Measurements from ENCODE around the gene RET.

RET gene

GRCh38 chr10:43111101-43111500, 34.2 kb downstream of the RET start:
- no peak for DNase-seq (ENCODE audit: low spot score)
- TF ChIP-seq, protein P1, sequence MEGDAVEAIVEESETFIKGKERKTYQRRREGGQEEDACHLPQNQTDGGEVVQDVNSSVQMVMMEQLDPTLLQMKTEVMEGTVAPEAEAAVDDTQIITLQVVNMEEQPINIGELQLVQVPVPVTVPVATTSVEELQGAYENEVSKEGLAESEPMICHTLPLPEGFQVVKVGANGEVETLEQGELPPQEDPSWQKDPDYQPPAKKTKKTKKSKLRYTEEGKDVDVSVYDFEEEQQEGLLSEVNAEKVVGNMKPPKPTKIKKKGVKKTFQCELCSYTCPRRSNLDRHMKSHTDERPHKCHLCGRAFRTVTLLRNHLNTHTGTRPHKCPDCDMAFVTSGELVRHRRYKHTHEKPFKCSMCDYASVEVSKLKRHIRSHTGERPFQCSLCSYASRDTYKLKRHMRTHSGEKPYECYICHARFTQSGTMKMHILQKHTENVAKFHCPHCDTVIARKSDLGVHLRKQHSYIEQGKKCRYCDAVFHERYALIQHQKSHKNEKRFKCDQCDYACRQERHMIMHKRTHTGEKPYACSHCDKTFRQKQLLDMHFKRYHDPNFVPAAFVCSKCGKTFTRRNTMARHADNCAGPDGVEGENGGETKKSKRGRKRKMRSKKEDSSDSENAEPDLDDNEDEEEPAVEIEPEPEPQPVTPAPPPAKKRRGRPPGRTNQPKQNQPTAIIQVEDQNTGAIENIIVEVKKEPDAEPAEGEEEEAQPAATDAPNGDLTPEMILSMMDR (conservative IDR thresholded peaks at IDR 0.05; ENCODE audit: low read depth) = no peak
- ChIA-PET POLR2A (ENCODE audit: low non-redundant PET) (interaction anchor here (0.7 kb wide), 1 partner anchor 203 kb away, joined by 4 read pairs; no protein-coding TSS in a partner anchor), CTCF (interaction anchor here (0.9 kb wide), 1 partner anchor 32 kb away, joined by 3 read pairs; no protein-coding TSS in a partner anchor)
- no peak overlapping the region for H3K27ac ChIP-seq

DNA sequence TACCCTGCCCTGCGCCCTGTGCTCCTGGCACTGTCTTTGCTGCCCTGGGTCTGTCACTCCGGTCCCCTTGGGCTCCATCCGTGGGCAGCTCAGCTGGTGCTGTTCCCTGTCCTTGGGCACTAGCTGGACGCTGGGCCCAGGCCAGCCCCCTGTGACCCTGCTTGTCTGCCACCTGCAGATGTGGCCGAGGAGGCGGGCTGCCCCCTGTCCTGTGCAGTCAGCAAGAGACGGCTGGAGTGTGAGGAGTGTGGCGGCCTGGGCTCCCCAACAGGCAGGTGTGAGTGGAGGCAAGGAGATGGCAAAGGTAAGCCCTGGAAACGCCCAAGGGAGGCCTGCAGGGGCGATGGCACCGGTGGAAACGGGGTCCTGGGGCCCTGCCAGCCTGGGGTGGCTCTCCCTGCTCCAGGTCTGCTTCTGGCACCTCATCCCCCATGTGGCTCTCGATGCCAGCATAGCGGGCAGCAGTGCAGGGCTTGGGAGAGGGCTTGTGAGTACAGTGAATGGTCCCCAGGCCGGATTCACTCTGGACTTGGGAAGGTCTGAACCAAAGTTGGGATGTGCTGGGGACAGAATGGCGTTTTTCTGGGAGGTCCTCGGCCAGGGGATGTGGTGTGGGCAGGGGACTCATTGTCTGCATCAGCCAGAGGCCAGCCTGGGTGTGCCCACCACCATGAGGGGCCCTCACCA, 35.2 kb downstream of the RET start:
- CTCF ChIA-PET = interaction anchor here (0.9 kb wide), 1 partner anchor 33 kb away, joined by 3 read pairs; no protein-coding TSS in a partner anchor
- no peak for DNase-seq (ENCODE audit: low spot score)
- no peak overlapping the region for H3K27ac ChIP-seq
- POLR2A ChIA-PET (ENCODE audit: low non-redundant PET) = interaction anchor here (0.6 kb wide), 1 partner anchor 360 kb away, joined by 8 read pairs; no protein-coding TSS in a partner anchor
- TF ChIP-seq, protein P1 (conservative IDR thresholded peaks at IDR 0.05; ENCODE audit: low read depth) = no peak

DNA sequence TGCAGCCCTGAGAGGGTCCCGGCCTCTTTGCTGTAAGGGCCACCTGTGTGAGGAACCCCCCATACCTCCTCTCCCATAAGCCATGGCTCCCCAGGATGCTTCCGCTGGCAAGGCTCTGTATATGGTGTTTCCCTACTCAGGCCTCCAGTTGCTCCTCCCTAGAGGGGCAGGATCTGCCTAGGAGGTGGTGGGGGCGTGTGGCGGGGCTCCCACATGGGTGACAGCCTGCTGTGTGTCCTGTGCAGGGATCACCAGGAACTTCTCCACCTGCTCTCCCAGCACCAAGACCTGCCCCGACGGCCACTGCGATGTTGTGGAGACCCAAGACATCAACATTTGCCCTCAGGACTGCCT, 35.7 kb downstream of the RET start:
- ChIA-PET POLR2A (ENCODE audit: low non-redundant PET) (no interaction called here), CTCF (no interaction called here)
- no peak for DNase-seq (ENCODE audit: low spot score)
- TF ChIP-seq, protein P1 (conservative IDR thresholded peaks at IDR 0.05; ENCODE audit: low read depth) = no peak
- no peak overlapping the region for H3K27ac ChIP-seq

DNA sequence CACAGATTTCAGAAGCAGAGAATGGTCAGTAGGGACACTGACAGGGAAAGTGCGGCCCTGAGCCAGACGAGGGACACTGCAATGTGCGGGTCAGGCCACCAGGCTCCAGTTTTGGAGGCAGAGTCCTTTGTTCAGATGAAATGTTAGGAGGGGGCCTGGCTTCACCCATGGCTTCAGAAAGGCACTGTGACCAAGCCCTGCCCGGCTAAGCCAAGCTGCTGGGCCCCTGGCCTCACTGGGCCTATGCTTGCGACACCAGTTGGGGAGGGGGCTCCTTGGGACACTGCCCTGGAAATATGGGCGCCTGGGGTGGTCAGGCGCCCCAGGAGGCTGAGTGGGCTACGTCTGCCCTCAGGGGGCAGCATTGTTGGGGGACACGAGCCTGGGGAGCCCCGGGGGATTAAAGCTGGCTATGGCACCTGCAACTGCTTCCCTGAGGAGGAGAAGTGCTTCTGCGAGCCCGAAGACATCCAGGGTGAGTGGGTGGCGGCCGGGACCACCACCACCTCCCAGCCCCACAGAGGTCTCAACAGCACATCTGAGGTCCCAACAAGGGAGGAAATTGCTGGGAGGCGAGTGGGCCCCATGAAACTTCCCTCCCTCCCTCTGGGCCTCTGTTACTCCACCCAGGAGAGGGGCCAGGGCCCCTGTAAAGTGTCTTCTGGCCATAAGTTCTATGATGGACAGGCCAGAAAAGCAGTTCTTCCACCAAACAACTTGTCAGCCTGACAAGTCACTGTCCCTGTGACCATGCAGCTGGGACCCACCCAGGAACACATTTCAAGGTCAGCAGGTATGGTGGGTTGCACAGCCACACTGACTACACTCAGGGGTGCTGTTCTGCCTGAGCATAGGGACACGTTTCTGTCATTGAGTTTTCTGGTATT, 36.6 kb downstream of the RET start:
- no peak overlapping the region for H3K27ac ChIP-seq
- CTCF ChIA-PET = no interaction called here
- DNase-seq (ENCODE audit: low spot score) = no peak
- POLR2A ChIA-PET (ENCODE audit: low non-redundant PET) = no interaction called here
- TF ChIP-seq, protein P1 (conservative IDR thresholded peaks at IDR 0.05; ENCODE audit: low read depth) = no peak

GRCh38 chr10:43114088-43114742, 37.3 kb downstream of the RET start:
- CTCF ChIA-PET = no interaction called here
- H3K27ac ChIP-seq = no peak overlapping the region
- TF ChIP-seq, protein P1 (conservative IDR thresholded peaks at IDR 0.05; ENCODE audit: low read depth) = no peak
- no peak for DNase-seq (ENCODE audit: low spot score)
- POLR2A ChIA-PET (ENCODE audit: low non-redundant PET) = no interaction called here

Measured in RWPE1 (cell line).